Measurements from ENCODE around the gene SLC25A21.
"Not testable (repeated sequence)": the region's sequence is repeated elsewhere in the genome, so short reads cannot be mapped to it uniquely, and the experiment has no call there.

SLC25A21 gene

DNA sequence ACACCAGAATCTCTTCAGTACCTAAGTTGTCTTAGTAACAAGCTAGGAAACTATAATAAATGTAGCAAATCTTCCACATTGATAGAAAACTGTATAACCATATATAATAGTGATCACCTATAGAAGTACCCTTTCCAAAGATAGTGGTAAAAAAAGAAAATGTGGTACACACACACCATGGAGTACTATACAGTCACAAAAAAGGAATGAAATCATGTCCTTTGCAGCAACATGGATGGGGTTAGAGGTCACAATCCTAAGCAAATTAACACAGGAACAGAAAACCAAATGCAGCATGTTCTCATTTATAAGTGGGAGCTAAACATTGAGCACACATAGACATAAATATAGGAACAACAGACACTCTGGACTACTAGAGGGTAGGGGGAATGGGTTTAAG, 90.5 kb downstream of the SLC25A21 start:
- Histone ChIP-seq H4K8ac (ENCODE audit: low read depth, low read length) (no peak overlapping the region), H3K23ac (ENCODE audit: low read depth, low read length, poor library complexity) (no peak overlapping the region), H2BK12ac (ENCODE audit: low read length) (no peak overlapping the region), H3K27me3 (ENCODE audit: control insufficient read depth in 3 of 3, insufficient read depth in 3 of 3, low read depth in 1 of 3, low read length in 3 of 3) (no peaks in the 10 kb centered on the region), H3K9me3 (replicated peaks in 1 of 2; ENCODE audit: control insufficient read depth in 2 of 2, insufficient read depth in 1 of 2, low read depth in 1 of 2, low read length in 2 of 2) (no peaks in the 10 kb centered on the region), H3K4me3 (ENCODE audit: low read length in 2 of 2) (no peak overlapping the region), H3K9ac (ENCODE audit: low read depth, low read length, poor library complexity) (no peak overlapping the region), H2AK5ac (ENCODE audit: low read depth, low read length) (no peak overlapping the region), H3K27ac (replicated peaks; ENCODE audit: low read length) (no peak overlapping the region), H3K4me2 (ENCODE audit: insufficient read depth, low read length, poor library complexity, severe bottlenecking) (no peak overlapping the region), H4K91ac (ENCODE audit: low read depth, low read length, poor library complexity) (no peak overlapping the region), H2AFZ (ENCODE audit: low read length) (no peak overlapping the region), H2BK120ac (ENCODE audit: low read depth, low read length) (no peak overlapping the region), H3K18ac (ENCODE audit: low read length) (no peak overlapping the region), H2BK15ac (ENCODE audit: low read length) (no peak overlapping the region), H3K79me1 (ENCODE audit: low read depth, low read length) (no peaks in the 10 kb centered on the region), H3K14ac (ENCODE audit: low read length) (no peak overlapping the region), H3K36me3 (replicated peaks in 1 of 2; ENCODE audit: control insufficient read depth in 2 of 2, insufficient read depth in 2 of 2, low read length in 2 of 2) (no peaks in the 10 kb centered on the region), H3K4ac (ENCODE audit: low read length) (no peak overlapping the region), H2BK5ac (ENCODE audit: low read length) (no peak overlapping the region), H3K4me1 (ENCODE audit: control insufficient read depth in 2 of 2, insufficient read depth in 1 of 2, low read depth in 1 of 2, low read length in 2 of 2) (peaks cover 0 to 4% of the 10 kb centered on the region in 2 donors)
- DNase-seq (ENCODE audit: low spot score) = no peak

DNA sequence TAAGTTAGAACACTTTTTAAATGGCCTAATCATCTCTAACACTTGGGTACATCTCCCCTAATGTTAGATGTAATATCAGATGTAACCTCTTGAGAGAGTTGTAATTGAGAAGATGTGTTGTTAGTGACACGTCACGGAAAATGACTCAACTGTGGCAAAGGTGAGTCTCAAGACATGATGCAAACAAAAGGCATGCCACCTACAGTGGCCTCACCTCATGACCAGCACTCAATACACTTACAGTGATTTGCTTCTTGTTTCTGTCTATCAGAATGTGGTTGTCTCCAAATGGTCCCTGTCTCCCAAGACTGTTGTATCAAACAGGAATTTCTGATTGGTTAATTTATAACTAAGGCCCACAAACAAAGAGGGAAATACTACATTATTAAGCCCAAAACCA, 91.2 kb downstream of the SLC25A21 start:
- Histone ChIP-seq H3K14ac (ENCODE audit: low read length) (no peak overlapping the region), H3K18ac (ENCODE audit: low read length) (no peak overlapping the region), H3K4me3 (ENCODE audit: low read length in 2 of 2) (no peak overlapping the region), H2BK5ac (ENCODE audit: low read length) (no peak overlapping the region), H2AK5ac (ENCODE audit: low read depth, low read length) (no peak overlapping the region), H2BK120ac (ENCODE audit: low read depth, low read length) (no peak overlapping the region), H3K27me3 (ENCODE audit: control insufficient read depth in 3 of 3, insufficient read depth in 3 of 3, low read depth in 1 of 3, low read length in 3 of 3) (no peaks in the 10 kb centered on the region), H3K4ac (ENCODE audit: low read length) (no peak overlapping the region), H2BK12ac (ENCODE audit: low read length) (no peak overlapping the region), H3K36me3 (replicated peaks in 1 of 2; ENCODE audit: control insufficient read depth in 2 of 2, insufficient read depth in 2 of 2, low read length in 2 of 2) (no peaks in the 10 kb centered on the region), H3K4me2 (ENCODE audit: insufficient read depth, low read length, poor library complexity, severe bottlenecking) (no peak overlapping the region), H3K27ac (replicated peaks; ENCODE audit: low read length) (no peak overlapping the region), H3K4me1 (ENCODE audit: control insufficient read depth in 2 of 2, insufficient read depth in 1 of 2, low read depth in 1 of 2, low read length in 2 of 2) (peaks cover 0 to 4% of the 10 kb centered on the region in 2 donors), H3K23ac (ENCODE audit: low read depth, low read length, poor library complexity) (no peak overlapping the region), H4K8ac (ENCODE audit: low read depth, low read length) (no peak overlapping the region), H3K9me3 (replicated peaks in 1 of 2; ENCODE audit: control insufficient read depth in 2 of 2, insufficient read depth in 1 of 2, low read depth in 1 of 2, low read length in 2 of 2) (no peaks in the 10 kb centered on the region), H2BK15ac (ENCODE audit: low read length) (no peak overlapping the region), H3K79me1 (ENCODE audit: low read depth, low read length) (no peaks in the 10 kb centered on the region), H3K9ac (ENCODE audit: low read depth, low read length, poor library complexity) (no peak overlapping the region), H2AFZ (ENCODE audit: low read length) (no peak overlapping the region), H4K91ac (ENCODE audit: low read depth, low read length, poor library complexity) (no peak overlapping the region)
- no CpG with 5 or more reads among the region's 2 CpGs for WGBS, 2 donors (ENCODE audit: extremely low coverage in 2 of 2, insufficient read length in 2 of 2, insufficient replicate concordance in 1 of 2)
- no peak for DNase-seq (ENCODE audit: low spot score)

DNA sequence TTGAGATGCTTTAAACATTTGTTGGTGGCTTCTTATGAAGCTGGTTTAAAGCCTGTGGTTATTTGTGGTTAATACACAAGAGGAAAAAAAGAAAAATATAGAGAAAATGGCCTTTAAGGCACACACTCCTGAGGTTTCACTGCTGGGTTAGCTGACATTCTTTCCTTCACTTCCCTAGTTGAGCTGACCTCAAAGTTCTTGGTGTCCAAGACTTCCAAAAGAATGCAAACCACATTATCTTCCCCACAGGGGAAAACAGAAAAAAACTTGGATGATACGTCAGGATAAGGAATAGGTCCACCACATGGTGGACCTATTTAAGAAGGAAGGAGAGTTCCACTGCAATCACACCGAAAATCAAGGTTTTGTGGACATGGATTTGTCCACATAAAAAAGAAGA, 94.3 kb downstream of the SLC25A21 start:
- H3K4ac ChIP-seq (ENCODE audit: low read length) = no peak overlapping the region
- no peak overlapping the region for H2AK5ac ChIP-seq (ENCODE audit: low read depth, low read length)

DNA sequence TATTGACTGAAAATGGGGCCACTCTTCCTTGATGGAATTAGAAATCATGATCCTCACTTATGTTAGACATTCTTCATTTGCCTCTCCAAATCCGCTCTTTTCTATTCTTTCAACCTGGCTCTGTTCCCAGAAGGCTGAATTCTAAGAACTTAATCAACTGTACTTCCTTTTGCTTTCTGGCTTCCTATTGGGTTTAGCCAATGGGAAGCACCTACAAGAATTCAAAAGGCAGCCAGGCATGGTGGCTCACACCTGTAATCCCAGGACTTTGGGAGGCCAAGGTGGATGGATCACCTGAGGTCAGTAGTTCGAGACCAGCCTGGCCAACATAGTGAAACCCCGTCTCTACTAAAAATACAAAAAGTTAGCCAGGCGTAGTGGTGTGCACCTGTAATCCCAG, 98.1 kb downstream of the SLC25A21 start:
- not testable (repeated sequence) for H2BK15ac ChIP-seq (ENCODE audit: low read length); H3K4ac ChIP-seq (ENCODE audit: low read length); H3K18ac ChIP-seq (ENCODE audit: low read length); H2BK12ac ChIP-seq (ENCODE audit: low read length); H3K23ac ChIP-seq (ENCODE audit: low read depth, low read length, poor library complexity); H3K27me3 ChIP-seq (ENCODE audit: control insufficient read depth in 3 of 3, insufficient read depth in 3 of 3, low read depth in 1 of 3, low read length in 3 of 3); H3K4me2 ChIP-seq (ENCODE audit: insufficient read depth, low read length, poor library complexity, severe bottlenecking); H2AFZ ChIP-seq (ENCODE audit: low read length); H4K8ac ChIP-seq (ENCODE audit: low read depth, low read length); H3K4me3 ChIP-seq (ENCODE audit: low read length in 2 of 2); H4K91ac ChIP-seq (ENCODE audit: low read depth, low read length, poor library complexity); H3K9ac ChIP-seq (ENCODE audit: low read depth, low read length, poor library complexity); H3K36me3 ChIP-seq (replicated peaks in 1 of 2; ENCODE audit: control insufficient read depth in 2 of 2, insufficient read depth in 2 of 2, low read length in 2 of 2); H2BK5ac ChIP-seq (ENCODE audit: low read length); H3K4me1 ChIP-seq (ENCODE audit: control insufficient read depth in 2 of 2, insufficient read depth in 1 of 2, low read depth in 1 of 2, low read length in 2 of 2); H3K79me1 ChIP-seq (ENCODE audit: low read depth, low read length); H3K27ac ChIP-seq (replicated peaks; ENCODE audit: low read length); DNase-seq (ENCODE audit: low spot score); H3K9me3 ChIP-seq (replicated peaks in 1 of 2; ENCODE audit: control insufficient read depth in 2 of 2, insufficient read depth in 1 of 2, low read depth in 1 of 2, low read length in 2 of 2); H3K14ac ChIP-seq (ENCODE audit: low read length); H2AK5ac ChIP-seq (ENCODE audit: low read depth, low read length); H2BK120ac ChIP-seq (ENCODE audit: low read depth, low read length)
- no CpG with 5 or more reads among the region's 4 CpGs for WGBS, 2 donors (ENCODE audit: extremely low coverage in 2 of 2, insufficient read length in 2 of 2, insufficient replicate concordance in 1 of 2)

More for the DNA sequence above, 94.3 kb downstream of the SLC25A21 start:
- H3K36me3 ChIP-seq (replicated peaks in 1 of 2; ENCODE audit: control insufficient read depth in 2 of 2, insufficient read depth in 2 of 2, low read length in 2 of 2) = no peaks in the 10 kb centered on the region
- H3K27me3 ChIP-seq (ENCODE audit: control insufficient read depth in 3 of 3, insufficient read depth in 3 of 3, low read depth in 1 of 3, low read length in 3 of 3) = no peaks in the 10 kb centered on the region
- H3K14ac ChIP-seq (ENCODE audit: low read length) = no peak overlapping the region
- DNase-seq (ENCODE audit: low spot score) = no peak
- H3K9me3 ChIP-seq (replicated peaks in 1 of 2; ENCODE audit: control insufficient read depth in 2 of 2, insufficient read depth in 1 of 2, low read depth in 1 of 2, low read length in 2 of 2) = no peaks in the 10 kb centered on the region
- peaks cover 0 to 4% of the 10 kb centered on the region in 2 donors for H3K4me1 ChIP-seq (ENCODE audit: control insufficient read depth in 2 of 2, insufficient read depth in 1 of 2, low read depth in 1 of 2, low read length in 2 of 2)
- H2BK12ac ChIP-seq (ENCODE audit: low read length) = no peak overlapping the region
- no peak overlapping the region for H4K91ac ChIP-seq (ENCODE audit: low read depth, low read length, poor library complexity)
- WGBS, 2 donors (ENCODE audit: extremely low coverage in 2 of 2, insufficient read length in 2 of 2, insufficient replicate concordance in 1 of 2) = no CpG with 5 or more reads among the region's 2 CpGs
- no peak overlapping the region for H2BK120ac ChIP-seq (ENCODE audit: low read depth, low read length)
- no peak overlapping the region for H4K8ac ChIP-seq (ENCODE audit: low read depth, low read length)
- no peak overlapping the region for H2BK15ac ChIP-seq (ENCODE audit: low read length)
- no peak overlapping the region for H3K23ac ChIP-seq (ENCODE audit: low read depth, low read length, poor library complexity)
- no peak overlapping the region for H2BK5ac ChIP-seq (ENCODE audit: low read length)
- no peak overlapping the region for H3K4me3 ChIP-seq (ENCODE audit: low read length in 2 of 2)
- H3K9ac ChIP-seq (ENCODE audit: low read depth, low read length, poor library complexity) = no peak overlapping the region
- no peak overlapping the region for H3K18ac ChIP-seq (ENCODE audit: low read length)
- no peak overlapping the region for H2AFZ ChIP-seq (ENCODE audit: low read length)
- no peak overlapping the region for H3K4me2 ChIP-seq (ENCODE audit: insufficient read depth, low read length, poor library complexity, severe bottlenecking)
- no peak overlapping the region for H3K27ac ChIP-seq (replicated peaks; ENCODE audit: low read length)
- no peaks in the 10 kb centered on the region for H3K79me1 ChIP-seq (ENCODE audit: low read depth, low read length)

Measured in neuronal stem cell (in vitro differentiated cells).